ENCODE results near the gene TFPT. TPM values are rescaled to one million over a fixed set of nuclear protein-coding genes. Genes with fewer than 3 reads are reported as not detected.

TFPT gene
- 10 to 100 TPM; 15.9 to 17.2 TPM for total RNA-seq

GRCh38 chr19:54115109-54116063 lies at the start of gene TFPT, which contains the start of gene PRPF31:
TSS of gene TFPT (minus strand) at chr19:54115657. CDS start at chr19:54115269, 388 bp downstream.
TSS of gene PRPF31 (plus strand) at chr19:54115754. CDS start at chr19:54118279, 2,525 bp downstream.
- intact Hi-C loops (cut with DNase I): no loop called here
- DNase-seq: peak; percentile 98

GRCh38 chr19:54165222-54165621 lies 49.8 kb upstream of the TFPT start:
- no peak for DNase-seq
- H3K27me3 ChIP-seq: no peaks in the 10 kb centered on the region

More at GRCh38 chr19:54115109-54116063, at the start of gene TFPT, which contains the start of gene PRPF31:
- Histone ChIP-seq H3K27ac (peak within 1 kb of the TSS; percentile 87), H3K27me3 (no peaks in the 10 kb centered on the region), H3K9ac (ENCODE audit: low read depth in 2 of 2, low read length in 2 of 2) (peak within 1 kb of the TSS; percentile 75 to 87), H3K4me3 (peak within 1 kb of the TSS; percentile 66), H3K4me1 (no peaks in the 10 kb centered on the region), H3K9me3 (no peaks in the 10 kb centered on the region), H3K36me3 (no peaks in the 10 kb centered on the region)
- no peak for TF ChIP-seq CTCF (IDR thresholded peaks at IDR 0.05)

GRCh38 chr19:54164369-54165068 lies 49.1 kb upstream of the TFPT start:
- no peaks in the 10 kb centered on the region for H3K27me3 ChIP-seq
- peaks cover 23% of the 10 kb centered on the region for H3K4me1 ChIP-seq
- H3K27ac ChIP-seq: no peak overlapping the region
- intact Hi-C loops (cut with DNase I): loop anchor here (5.0 kb wide), 1 partner anchor 68 kb away; no protein-coding TSS in a partner anchor
- no peaks in the 10 kb centered on the region for H3K36me3 ChIP-seq
- H3K9ac ChIP-seq (ENCODE audit: low read depth in 2 of 2, low read length in 2 of 2): peak overlapping the region in 1 of 2 donors; percentile 56
- H3K4me3 ChIP-seq: no peak overlapping the region
- DNase-seq: peak; percentile 95
- no peak for TF ChIP-seq CTCF (IDR thresholded peaks at IDR 0.05)
- no peaks in the 10 kb centered on the region for H3K9me3 ChIP-seq

More at GRCh38 chr19:54165222-54165621, 49.8 kb upstream of the TFPT start:
- no peak for TF ChIP-seq CTCF (IDR thresholded peaks at IDR 0.05)
- H3K4me3 ChIP-seq: no peak overlapping the region
- no peaks in the 10 kb centered on the region for H3K36me3 ChIP-seq
- intact Hi-C loops (cut with DNase I): loop anchor here (5.0 kb wide), 1 partner anchor 67 kb away; no protein-coding TSS in a partner anchor
- H3K9ac ChIP-seq (ENCODE audit: low read depth in 2 of 2, low read length in 2 of 2): no peak overlapping the region
- no peaks in the 10 kb centered on the region for H3K9me3 ChIP-seq
- peaks cover 23% of the 10 kb centered on the region for H3K4me1 ChIP-seq
- no peak overlapping the region for H3K27ac ChIP-seq

- DNase-seq: no peak
- Histone ChIP-seq H3K27ac (peak overlapping the region; percentile 77), H3K36me3 (no peaks in the 10 kb centered on the region), H3K4me1 (peaks cover 29% of the 10 kb centered on the region), H3K27me3 (no peaks in the 10 kb centered on the region), H3K9me3 (no peaks in the 10 kb centered on the region), H3K4me3 (peak overlapping the region; percentile 30), H3K9ac (ENCODE audit: low read depth in 2 of 2, low read length in 2 of 2) (peak overlapping the region; percentile 63 to 71)
- no peak for TF ChIP-seq CTCF (IDR thresholded peaks at IDR 0.05)
- intact Hi-C loops (cut with DNase I): no loop called here
Measured at GRCh38 chr19:54162884-54163283, 47.4 kb upstream of the TFPT start.

GRCh38 chr19:54162241-54162805 lies 46.9 kb upstream of the TFPT start:
- no peaks in the 10 kb centered on the region for H3K9me3 ChIP-seq
- intact Hi-C loops (cut with DNase I): no loop called here
- H3K36me3 ChIP-seq: no peaks in the 10 kb centered on the region
- peak overlapping the region; percentile 30 for H3K4me3 ChIP-seq
- H3K4me1 ChIP-seq: peaks cover 29% of the 10 kb centered on the region
- no peak for TF ChIP-seq CTCF (IDR thresholded peaks at IDR 0.05)
- peak; percentile 94 for DNase-seq
- H3K27me3 ChIP-seq: no peaks in the 10 kb centered on the region
- peak overlapping the region; percentile 71 to 72 for H3K9ac ChIP-seq (ENCODE audit: low read depth in 2 of 2, low read length in 2 of 2)
- H3K27ac ChIP-seq: peak overlapping the region; percentile 77
